SKM-1 treated with dmso at 0.1 percent for 144 hours (cell line): ENCODE data around the gene ATAD5.
"Not testable (repeated sequence)": the region's sequence is repeated elsewhere in the genome, so short reads cannot be mapped to it uniquely, and the experiment has no call there.

Experiments used
- DNase-seq: peaks from one replicate; lab custom pipeline; 2025; ENCODE audit not compliant: unreplicated experiment; lab: John Stamatoyannopoulos, UW

The ATAD5 gene, protein sequence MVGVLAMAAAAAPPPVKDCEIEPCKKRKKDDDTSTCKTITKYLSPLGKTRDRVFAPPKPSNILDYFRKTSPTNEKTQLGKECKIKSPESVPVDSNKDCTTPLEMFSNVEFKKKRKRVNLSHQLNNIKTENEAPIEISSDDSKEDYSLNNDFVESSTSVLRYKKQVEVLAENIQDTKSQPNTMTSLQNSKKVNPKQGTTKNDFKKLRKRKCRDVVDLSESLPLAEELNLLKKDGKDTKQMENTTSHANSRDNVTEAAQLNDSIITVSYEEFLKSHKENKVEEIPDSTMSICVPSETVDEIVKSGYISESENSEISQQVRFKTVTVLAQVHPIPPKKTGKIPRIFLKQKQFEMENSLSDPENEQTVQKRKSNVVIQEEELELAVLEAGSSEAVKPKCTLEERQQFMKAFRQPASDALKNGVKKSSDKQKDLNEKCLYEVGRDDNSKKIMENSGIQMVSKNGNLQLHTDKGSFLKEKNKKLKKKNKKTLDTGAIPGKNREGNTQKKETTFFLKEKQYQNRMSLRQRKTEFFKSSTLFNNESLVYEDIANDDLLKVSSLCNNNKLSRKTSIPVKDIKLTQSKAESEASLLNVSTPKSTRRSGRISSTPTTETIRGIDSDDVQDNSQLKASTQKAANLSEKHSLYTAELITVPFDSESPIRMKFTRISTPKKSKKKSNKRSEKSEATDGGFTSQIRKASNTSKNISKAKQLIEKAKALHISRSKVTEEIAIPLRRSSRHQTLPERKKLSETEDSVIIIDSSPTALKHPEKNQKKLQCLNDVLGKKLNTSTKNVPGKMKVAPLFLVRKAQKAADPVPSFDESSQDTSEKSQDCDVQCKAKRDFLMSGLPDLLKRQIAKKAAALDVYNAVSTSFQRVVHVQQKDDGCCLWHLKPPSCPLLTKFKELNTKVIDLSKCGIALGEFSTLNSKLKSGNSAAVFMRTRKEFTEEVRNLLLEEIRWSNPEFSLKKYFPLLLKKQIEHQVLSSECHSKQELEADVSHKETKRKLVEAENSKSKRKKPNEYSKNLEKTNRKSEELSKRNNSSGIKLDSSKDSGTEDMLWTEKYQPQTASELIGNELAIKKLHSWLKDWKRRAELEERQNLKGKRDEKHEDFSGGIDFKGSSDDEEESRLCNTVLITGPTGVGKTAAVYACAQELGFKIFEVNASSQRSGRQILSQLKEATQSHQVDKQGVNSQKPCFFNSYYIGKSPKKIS (N-terminal part only)

DNA sequence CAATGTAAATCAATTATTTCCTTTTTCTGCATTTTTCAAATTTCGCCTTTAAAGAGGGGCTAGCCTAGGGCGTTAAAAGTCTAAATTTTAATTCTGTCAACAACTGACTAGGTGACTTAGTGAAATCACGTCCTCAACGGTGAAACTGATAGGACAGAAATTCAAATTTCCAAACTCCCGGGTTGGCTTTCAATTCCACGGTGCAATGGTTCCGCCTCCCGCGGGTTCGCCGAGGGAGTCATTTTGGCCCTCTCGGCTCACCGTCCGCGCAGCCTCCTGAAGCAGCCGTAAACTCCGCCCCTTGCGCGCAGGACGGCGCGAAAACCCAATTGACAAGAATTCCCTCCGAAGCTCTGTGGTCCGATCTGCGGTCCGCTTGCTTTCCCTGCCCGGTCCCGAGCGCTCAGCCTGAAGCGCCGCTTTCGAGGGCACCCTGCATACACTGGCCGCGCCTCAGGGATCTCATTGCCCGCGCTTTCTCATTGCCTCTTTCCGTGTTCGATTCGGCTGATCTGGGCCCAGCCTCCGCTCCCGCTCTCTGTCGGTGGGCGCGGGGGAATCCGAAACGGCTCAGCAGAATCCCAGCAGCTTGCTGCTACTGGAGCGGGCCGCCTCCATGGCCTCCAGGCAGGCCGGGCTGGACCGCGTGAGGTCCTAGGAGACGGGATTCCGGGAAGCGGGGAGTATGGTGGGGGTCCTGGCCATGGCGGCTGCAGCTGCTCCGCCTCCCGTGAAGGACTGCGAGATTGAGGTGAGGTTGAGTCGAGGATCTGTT is at the start of gene ATAD5:
Gene ATAD5 (plus strand): TSS at position 304 of the 775 bp plus-strand sequence. CDS start 382 bp downstream, at position 686.
- DNase-seq: peak; percentile 90

DNA sequence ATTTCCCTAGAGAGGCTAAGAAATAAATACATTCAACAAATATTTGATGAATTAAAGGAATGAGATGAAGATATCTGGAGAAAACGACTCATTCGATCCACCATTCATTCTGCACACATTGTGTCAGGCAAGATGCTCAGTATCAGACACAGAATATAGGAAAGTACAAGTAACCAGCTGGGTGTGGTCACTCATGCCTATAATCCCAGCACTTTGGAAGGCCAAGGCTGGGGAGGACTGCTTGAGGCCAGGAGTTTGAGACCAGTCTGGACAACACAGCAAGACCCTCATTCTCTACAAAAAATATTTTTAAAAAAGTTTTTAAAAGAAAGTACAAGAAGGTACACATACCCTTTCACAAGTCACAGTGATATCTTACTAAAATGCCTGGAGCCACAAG is 49.6 kb upstream of the ATAD5 start:
- DNase-seq: no peak

DNA sequence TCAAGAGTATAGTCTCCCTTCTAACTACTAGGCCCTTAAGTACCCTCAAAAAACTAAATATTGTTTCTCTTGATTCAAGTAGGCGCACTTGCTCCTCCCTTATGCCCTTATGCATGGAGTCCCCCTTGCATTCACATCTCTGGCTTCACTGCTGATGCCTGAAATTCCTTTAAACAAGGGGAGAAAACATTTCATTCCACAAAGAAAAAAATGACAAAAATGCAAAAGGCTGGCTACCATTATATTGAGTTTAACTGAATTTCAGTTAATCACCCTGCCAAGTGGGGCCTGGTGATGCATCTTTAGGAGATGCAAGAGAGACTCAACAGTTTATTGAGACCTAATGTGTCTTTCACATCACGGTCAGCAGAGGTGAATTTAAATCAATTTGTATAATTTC is 42.8 kb upstream of the ATAD5 start:
- DNase-seq: no peak

DNA sequence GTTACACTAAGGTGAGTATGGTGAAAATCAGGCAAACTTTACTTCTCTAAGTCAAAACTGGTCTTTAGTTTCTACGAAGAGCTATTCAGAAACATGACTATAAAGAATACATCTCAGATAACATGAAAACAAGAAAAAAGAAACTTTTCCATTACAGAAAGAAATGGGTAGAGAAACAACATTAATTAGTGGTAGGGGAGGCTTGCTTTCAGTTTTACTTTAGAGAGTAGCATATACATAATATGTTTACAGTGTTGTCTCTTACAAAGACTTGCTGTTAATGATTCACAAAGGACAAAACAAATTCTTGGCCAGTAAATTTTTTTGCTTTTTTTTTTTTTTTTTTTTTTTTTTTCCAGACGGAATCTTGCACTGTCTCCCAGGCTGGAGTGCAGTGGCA is 41.5 kb upstream of the ATAD5 start:
- DNase-seq: no peak

DNA sequence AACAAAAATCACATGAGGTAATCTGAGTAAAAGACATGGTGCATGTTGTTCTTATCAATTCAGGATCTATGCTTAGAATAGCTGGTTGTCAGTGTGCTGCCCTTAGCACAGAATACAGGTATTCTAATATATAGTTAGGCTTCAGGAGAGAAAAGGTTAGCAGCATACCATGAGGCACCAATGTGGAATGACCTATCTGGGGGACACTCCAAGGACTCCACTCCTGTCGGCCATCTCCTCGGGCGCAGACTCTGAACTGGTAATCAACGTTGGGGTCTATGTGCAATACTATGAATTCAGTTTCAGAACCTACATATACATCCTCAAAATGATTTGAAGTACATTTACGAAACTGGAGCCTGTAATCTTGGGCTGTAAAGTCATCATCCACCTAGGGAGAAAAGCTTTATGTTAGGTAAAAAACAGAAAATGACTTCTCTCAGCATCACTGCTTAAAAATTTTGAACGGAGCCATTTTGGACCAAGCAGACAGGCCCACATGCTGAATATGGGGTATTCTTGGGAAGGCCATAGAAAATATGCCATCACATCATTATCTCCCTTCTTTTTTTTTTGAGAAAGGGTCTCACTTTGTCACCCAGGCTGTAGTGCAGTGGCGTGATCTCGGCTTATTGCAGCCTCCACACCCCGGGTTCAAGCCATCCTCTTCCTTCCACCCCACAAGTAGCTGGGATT is 38.3 kb upstream of the ATAD5 start:
- no peak for DNase-seq

DNA sequence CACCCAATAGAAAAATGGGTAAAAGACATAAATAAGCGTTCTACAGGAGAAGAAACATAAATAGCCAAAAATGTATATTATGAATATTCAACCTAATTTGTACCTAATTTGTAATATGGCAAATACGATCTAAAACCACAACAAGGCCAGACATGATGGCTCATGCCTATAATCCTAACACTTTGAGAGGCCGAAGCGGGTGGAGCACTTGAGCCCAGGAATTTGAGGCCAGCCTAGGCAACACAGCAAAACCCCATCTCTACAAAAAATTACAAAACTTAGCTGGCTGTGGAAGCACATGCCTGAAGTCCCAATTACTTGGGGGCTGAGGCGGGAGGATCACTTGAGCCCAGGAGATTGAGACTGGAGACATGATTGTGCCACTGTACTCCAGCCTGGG is 37.4 kb upstream of the ATAD5 start:
- DNase-seq: no peak

DNA sequence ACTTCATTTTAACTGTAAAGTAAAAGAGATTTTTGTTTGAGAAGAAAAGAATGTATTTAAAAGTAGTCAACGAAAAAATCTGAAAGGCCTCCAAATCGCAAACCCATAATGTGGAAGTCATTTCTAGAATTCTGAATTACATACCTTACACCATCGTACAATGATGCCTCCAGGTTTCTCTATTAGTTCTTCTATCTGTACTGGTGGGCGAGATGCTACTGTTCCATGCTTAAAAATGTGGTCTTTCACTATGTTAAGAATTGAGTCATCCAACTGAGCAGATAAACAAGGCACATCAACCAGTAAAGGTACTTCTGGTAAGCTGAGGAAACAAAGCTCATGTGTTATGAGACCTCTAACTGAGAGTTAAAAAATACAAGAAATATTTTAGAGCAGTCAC is 35.8 kb upstream of the ATAD5 start:
- no peak for DNase-seq

DNA sequence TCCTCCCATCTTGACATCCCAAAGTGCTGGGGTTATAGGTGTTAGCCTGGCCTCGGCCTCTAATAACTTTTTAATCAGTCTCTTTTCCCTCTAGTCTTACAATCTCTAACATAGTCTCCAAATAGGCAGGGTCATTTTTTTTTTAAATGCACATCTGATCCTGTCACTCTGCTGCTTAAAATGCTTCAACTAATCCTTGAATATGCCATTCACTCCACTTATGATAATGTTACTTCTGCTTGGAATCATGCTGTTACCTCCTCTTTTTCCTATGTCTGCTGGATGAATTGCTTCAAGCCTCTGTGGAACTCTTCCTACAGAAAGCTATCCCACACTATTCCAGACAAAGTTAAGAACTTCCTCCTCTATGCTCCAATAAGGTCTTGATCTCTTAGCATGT is 30.1 kb upstream of the ATAD5 start:
- no peak for DNase-seq

DNA sequence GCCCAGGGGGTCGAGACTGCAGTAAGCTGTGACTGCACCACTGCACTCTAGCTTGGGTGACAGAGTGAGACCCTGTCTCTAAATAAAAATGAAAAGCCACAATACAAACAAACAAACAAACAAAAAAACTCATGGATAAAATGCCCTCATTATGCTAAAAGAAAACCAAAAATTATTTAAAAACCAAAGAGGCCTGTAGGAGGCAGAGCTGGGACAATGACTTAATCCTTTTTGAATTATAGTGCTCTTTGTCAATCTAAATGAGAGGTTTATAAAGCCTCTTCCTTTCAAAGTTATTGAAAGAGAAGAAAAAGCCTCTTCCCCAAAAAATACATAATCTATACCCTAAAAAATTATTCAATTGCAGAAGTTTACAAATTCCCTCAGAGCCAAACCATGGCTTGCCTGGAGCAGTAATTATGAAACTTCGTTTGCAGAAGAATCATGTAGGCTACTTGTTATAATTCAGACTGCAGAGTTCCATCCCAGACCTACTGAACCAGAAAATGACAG is 25.8 kb upstream of the ATAD5 start:
- DNase-seq: no peak

DNA sequence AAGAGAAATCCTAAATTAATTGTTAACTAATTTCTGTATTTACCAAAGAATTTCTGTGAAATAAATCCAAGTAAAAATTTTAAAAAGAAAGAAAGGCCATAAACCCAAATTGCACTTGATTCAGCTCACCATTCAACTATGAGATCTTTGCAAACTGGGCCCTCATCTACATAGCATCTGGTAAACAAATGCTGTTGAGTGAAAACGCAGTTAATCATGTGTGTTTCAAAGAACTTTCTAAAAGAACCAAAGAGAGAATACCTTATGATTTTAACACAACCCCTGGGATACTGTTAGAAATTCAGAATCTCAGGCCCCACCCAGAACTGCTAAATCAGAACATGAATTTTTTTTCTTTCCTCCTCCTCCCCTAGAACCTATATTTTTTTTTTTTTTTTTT is 23.9 kb upstream of the ATAD5 start:
- no peak for DNase-seq

DNA sequence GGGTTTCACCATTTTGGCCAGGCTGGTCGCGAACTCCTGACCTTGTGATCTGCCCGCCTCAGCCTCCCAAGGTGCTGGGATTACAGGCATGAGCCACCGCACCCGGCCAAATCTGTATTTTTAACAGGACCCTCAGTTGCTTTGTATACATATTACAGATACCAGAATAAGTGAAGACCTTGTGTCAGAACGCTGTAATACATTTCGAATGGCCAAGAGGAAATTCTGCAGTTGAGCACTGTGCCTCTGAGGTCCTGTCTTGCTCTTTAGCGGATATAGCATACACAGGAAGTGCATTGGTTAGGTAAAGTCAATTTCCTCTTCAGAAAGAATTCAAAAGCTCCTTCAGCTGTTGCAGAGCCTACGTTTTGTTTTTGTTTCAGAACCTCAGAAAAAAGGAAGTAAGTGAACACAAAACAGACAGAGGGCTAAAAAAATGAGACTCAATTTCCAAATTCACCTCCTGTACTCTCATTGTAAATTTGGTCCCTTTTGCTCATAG is 22.9 kb upstream of the ATAD5 start:
- peak; percentile 96 for DNase-seq

DNA sequence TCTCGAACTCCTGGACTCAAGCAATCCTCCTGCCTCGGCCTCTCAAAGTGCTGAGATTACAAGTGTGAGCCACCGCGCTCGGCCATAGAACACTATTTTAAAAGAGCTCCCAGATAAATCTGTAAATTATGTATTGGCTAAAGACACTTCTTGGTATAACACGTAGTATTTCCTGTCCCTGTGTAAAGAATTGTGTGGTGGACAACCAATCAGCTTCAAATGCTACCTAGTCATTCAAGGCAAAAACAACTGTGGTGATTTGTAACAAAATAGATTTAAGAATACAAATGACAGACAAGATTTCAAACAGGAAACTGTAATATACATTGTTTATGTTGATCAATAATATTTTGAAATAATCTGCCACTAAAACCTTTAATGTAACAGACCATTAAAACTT is 21.9 kb upstream of the ATAD5 start:
- no peak for DNase-seq

DNA sequence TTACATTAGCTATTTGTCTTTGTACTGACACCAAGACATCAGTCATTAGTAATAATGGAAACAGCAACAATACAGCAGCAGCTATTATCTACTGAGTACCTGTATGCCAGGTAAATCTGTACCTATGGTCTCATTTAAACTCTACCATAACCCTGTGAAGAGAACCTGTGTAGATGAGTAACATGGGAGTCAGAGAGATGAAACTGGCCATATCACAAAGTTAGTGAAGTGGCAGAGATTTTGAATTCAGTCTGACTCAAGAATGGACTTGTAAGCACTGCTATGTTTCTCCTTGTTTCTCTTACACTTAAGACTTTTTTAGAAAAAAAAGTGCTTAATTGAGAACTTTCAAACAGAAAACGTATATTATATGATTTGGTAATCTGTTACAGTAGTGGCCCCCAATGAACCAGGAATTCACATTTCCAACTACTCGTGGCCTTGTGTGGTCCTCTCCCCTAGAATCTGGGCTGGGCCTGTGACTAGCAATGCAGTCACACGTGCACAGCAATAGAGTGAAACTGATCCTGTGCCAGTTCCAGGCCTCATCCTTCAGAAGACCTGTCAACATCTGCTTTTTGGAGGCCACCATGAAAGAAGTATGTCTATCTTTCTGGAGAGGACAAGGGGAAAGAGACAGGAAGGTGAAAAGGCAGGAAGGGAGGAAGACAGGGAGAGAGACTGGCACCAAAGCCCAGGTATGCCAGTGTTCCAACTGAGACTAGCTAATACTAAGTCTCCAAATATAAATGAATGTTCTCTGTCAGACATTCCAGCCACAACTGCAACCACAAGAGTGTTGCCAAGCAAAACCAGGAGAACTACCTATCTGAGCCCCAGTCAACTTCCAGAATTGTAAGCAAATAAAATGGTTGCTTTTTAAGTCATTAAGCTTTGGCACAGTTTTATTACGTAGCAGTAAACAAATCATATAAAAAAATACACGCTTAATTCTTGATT is 19.3 kb upstream of the ATAD5 start:
- no peak for DNase-seq

DNA sequence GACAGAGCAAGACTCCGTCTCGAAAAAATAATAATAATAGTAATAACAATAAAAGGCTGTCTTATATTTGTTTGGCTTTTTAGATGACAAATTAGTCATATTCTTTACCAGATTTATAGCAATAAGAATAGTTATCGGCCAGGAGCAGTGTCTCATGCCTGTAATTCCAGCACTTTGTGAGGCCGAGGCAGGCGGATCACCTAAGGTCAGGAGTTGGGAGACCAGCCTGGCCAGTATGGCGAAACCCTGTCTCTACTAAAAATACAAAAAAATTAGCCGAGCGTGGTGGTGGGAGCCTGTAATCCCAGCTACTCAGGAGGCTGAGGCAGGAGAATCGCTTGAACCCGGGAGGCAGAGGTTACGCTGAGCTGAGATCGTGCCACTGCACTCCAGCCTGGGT is 17.5 kb upstream of the ATAD5 start:
- DNase-seq: not testable (repeated sequence)

DNA sequence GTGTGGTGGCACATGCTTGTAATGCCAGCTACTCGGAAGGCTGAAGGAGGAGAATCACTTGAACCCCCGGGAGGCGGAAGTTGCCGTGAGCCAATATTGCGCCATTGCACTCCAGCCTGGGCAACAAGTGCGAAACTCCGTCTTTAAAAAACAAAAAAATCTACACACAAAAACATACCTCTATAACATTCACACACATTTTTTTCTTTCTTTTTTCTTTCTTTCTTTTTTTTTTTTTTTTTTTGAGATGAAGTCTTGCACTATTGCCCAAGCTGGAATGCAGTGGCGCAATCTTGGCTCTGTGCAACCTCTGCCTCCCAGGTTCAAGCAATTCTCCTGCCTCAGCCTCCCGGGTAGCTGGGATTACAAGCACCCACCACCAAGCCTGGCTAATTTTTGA is 16.9 kb upstream of the ATAD5 start:
- peak; percentile 53 for DNase-seq

DNA sequence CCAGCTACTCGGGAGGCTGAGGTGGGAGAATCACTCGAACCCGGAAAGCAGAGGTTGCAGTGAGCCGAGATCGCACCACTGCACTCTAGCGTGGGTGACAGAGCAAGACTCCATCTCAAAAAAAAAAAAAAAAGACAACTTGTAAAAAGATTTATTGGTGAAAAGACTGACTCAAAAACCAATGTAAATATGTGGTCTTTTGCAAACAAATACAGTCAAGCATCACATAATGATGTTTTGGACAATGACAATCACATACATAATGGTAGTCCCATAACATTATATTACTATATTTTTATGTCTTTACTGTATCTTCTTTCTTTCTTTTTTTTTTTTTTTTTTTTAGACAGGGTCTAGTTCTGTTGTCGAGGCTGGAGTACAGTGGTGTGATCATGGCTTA is 15.6 kb upstream of the ATAD5 start:
- no peak for DNase-seq

DNA sequence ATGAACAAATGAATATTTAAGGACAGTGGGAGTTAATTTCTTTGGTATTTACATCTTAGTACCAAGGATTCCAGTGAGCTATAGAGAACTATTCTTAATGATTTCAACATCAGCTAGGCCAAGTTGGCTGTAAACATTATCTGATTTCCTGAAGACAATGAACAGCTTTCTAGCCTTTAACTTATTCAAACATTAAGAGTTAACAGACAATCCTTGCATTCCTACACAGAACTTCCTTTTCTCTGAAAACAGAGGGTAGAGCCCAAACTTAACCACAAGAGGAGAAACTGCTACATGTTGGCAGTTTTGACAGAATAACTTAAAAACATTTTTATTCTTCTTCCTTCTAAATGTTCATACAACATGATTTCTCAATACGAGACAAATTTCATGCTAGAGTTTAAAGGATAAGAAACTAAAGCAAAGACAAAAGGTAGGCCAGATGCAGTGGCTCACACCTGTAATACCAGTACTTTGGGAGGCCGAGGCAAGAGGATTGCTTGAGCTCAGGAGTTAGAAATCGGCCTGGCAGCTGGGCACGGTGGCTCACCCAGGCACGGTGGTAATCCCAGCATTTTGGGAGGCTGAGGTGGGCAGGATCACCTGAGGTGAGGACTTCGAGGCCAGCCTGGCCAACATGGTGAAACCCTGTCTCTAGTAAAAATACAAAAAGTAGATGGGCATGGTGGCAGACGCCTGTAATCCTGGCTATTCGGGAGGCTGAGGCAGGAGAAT is 11.6 kb upstream of the ATAD5 start:
- no peak for DNase-seq
